HG02571 (cell line): ENCODE data around the gene LDHD.
"Not testable (repeated sequence)": the region's sequence is repeated elsewhere in the genome, so short reads cannot be mapped to it uniquely, and the experiment has no call there.

Experiments
- ATAC-seq: cut with Tn5 transposase; IDR thresholded peaks from one replicate; pipeline ENCODE4 v1.9.1; 2021; ENCODE audit warnings: mild to moderate bottlenecking, moderate library complexity; ENCODE audit not compliant: unreplicated experiment

The LDHD gene

GRCh38 chr16:75116081-75116910 lies at the start of gene LDHD:
Gene LDHD (minus strand): TSS chr16:75116780. CDS start chr16:75116720, 60 bp downstream.
- no peak for ATAC-seq

- no peak for ATAC-seq
These were observed 43.8 kb upstream of the LDHD start for GRCh38 chr16:75160386-75160785.

DNA sequence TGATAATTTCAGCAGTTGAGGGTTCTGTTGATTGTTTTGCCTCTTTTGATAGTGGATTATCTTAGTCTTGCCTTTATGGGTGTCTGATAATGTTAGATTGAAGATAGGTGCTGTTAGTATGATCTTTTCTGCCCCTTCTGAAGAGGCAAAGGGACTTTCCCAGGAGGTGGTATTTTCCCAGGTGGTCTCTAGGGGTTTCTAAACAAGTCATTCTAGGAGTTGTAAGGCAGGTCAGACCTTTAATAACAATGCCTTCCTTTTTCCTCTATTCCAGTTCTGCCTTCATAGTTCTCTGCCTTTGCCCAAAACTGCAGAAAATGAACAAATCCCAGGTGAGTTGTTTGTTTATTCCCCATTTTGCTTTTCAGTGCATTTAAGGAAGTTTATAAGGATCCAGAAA lies 36.1 kb upstream of the LDHD start:
- ATAC-seq: no peak

DNA sequence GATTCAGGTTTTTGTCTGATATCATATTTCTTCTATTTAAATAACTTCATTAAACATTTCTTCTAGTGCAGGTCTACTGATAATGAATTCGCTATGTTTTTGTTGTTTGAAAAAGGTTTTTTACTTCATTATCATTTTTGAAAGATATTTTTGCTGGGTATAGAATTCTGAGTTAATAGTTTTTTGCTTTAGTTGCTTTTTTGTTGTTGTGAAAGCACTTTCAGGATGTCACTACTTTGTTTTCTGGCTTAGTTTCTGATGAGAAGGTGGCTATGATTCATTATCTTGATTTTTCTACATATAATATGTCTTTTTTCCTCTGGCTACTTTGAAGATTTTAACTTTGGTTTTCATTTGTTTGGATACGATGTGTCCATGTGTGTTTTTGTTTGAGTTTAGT lies 35.2 kb upstream of the LDHD start:
- no peak for ATAC-seq

DNA sequence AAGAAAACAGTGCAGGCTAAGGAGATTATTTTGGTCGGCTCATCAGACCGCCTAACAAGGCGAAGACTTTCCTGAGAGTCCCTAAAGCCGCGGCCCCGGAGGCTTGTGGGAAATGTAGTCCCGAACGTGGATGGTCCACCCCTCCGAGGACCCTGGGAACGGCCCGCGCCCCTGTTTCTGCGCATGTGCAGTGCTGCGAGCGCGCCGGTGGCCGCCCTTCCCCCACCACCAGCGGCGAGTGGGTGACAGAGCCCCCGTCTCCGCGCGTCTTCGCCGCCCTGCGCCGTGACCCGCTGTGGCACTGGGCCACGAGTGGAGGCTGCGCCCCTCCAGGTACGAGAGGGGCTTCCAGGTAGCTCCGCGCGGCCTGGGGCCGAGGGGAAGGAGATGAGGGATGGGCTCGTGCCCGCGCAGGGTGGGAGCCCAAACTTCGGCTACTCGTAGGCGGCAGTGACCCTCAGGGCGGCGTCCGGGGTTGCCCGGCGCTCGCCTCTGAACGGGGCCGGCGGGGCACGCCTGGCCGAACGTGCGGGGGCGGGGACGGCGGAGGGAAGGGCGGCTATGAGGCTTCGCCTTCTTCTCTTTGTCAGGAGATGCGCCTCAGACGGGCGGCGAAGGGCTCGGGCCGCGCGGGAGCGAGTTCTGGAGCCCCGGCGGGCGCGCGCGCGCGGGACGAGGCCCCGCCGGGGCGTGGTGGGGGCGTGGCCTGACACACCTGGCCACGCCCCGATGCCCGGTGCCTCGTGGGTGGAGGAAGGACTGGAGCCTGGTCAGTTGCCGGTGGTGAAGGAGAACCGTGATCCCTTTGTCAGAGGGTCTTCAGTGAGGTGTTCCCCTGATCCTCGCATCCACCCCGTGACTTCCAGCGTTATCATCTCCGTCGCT lies 32.0 kb upstream of the LDHD start, which contains the start of gene ZFP1:
Gene ZFP1, plus strand, starts transcription at position 214 of the 885 bp plus-strand sequence. CDS start 4,428 bp downstream, outside the sequence.
- ATAC-seq: peak; percentile 78

DNA sequence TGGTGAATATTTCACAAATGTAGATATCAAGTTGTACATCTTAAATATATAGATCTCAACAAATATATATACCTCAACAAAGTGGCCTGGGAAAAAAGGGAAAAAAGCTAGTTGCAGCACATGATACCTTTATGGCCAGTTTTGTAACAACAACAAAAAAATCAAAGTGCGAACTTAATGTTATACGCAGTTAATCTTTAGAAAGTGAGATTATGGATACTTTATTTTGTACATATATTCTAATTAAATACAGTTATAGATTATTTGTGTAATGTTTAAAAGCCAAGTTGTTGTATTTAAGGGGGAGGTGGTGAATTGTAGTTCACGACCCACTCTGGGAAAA lies 31.4 kb upstream of the LDHD start:
- no peak for ATAC-seq

GRCh38 chr16:75143941-75144340 lies 27.4 kb upstream of the LDHD start:
- ATAC-seq: no peak

- ATAC-seq: no peak
These were observed 22.9 kb upstream of the LDHD start for GRCh38 chr16:75139498-75139897.

DNA sequence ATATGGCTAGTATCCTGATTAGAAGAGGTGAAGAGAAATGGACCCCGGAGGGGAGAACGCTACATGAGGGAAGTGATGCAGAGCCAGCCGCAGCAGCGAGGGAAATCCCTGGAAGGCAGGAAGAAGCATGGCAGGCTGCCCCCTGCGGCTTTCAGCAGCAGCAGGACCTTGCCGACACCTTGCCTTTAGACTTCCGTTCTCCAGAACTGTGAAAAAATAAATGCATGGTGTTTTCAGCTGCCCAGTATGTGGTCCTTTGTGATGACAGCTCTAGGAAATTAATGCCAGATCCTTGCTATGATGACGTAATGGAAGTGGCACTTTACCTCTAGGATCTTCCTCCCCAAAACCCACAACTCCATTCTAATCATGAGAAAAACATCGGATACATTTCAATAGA lies 22.1 kb upstream of the LDHD start:
- ATAC-seq: no peak

GRCh38 chr16:75138233-75138632 lies 21.7 kb upstream of the LDHD start:
- ATAC-seq: no peak

DNA sequence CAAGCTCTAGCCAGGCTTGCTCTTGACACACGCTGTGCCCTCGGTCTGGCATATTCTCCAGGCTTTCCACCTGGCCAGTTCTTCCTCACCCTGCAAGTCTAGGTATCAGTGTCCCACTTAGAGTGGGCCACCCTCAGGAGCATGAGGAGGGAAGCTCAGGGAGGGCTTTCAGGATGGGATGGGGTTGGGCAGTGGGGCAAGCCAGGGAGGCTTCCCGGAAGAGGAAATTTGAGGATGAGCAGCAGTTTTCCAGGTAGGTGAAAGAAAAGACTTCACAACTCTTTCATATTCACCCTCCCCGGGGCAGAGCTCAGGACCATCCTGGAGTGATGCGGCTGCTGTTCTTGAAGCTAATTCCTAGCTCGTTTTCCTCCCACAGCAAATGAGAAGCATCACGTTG lies 14.5 kb upstream of the LDHD start:
- no peak for ATAC-seq

DNA sequence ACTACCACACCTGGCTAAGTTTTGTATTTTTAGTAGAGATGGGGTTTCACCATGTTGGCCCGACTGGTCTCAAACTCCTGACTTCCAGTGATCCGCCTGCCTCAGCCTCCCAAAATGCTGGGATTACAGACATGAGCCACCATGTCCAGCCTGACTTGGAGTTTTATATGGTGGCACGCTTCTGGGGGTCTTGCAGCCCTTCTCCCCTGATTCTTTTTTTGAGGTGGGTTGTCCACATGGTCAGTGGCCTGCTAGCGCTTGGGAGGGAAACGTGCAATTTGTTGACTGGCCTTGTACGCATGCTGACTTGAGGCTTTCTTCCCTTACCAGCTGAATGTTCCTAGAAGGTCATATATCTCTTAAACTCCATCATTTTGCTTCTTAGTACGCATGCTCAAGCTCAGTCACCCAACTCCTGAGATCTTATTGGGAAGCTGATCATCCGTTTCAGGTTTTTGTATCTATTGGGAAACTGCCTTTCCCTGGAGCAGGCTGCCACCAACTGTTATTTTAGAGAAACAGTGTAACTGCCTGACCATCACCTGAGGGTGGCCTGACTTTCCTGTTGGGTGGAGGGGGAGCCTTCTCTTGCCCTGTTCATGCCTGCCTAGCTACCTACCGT lies 13.7 kb upstream of the LDHD start:
- no peak for ATAC-seq

GRCh38 chr16:75129421-75130149 lies 13.0 kb upstream of the LDHD start:
- not testable (repeated sequence) for ATAC-seq

DNA sequence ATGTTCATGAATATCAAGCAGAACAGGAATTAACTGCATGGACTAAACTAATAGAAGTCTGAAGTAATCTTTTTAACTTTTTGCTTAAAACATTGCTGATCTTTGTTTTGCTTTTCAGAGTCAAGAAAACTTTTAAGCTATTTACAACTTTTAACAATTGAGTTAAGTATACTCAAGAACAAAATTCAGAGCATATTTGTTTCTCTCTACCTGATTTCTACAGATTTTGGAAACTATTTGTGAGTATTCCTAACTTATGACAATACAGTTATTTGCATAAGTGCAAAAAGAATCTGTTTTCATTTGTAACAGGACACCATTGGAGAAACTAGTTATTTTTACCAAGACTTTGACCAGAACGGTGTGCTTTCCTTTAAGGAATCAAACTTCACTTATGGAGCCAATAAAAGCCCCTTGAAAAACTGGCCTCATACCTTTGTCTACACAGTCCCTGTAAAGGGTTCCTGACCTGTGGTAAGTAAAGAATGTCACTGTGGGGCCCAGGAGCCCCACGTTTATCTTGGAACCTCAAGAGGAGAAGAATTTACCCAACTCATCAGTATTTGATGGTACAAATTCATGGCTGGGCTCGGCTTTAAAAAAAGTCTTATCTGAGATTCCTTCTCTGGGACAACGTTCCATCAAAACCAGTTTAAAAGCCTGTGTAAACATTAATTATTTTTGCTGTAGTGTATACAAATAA lies 11.3 kb upstream of the LDHD start:
- ATAC-seq: no peak

GRCh38 chr16:75122609-75123008 lies 6.0 kb upstream of the LDHD start:
- ATAC-seq: no peak

- ATAC-seq: no peak
These were observed 5.5 kb upstream of the LDHD start for GRCh38 chr16:75121949-75122568.

DNA sequence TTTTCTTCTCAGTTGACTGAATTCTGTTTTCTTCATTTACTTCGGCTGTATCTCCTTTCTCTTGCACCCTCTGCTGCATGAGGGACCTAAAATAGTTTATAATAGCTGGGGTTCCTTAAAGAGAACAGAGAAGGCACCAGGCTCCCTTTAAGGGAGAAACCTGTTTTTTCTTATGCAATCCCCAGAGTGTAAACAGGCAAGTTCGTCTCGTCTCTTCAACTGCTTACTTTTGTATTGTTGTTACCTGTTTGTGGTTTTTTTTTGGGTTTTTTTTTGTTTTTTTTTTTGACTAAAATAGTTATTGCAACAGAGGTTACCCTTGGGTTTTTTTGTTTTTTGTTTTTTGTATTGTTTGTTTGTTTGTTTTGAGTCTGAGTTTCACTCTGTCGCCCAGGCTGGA lies 3.7 kb upstream of the LDHD start:
- no peak for ATAC-seq

- ATAC-seq: no peak
These were observed 2.5 kb upstream of the LDHD start for GRCh38 chr16:75118943-75119539.

- ATAC-seq: no peak
These were observed 298 bp upstream of the LDHD start for GRCh38 chr16:75116911-75117245.
